ENCODE data around the gene SMOC1.

Gene SMOC1

GRCh38 chr14:69873877-69874780 is 5.1 kb upstream of the SMOC1 start:
- DNase-seq (no peak), ATAC-seq (replicated peaks) (no peak)
- H3K27me3 Mint-ChIP-seq: peaks cover 27 to 42% of the 10 kb centered on the region in 2 donors
- H3K27ac Mint-ChIP-seq: no peak overlapping the region
- no peaks in the 10 kb centered on the region for H3K36me3 Mint-ChIP-seq (ENCODE audit: insufficient read depth)
- peaks cover 0 to 4% of the 10 kb centered on the region in 2 donors for H3K4me1 Mint-ChIP-seq (ENCODE audit: low read depth in 2 of 2)
- no peaks in the 10 kb centered on the region for H3K9me3 Mint-ChIP-seq
- no peak overlapping the region for H3K4me3 Mint-ChIP-seq

- peaks cover 39 to 58% of the 10 kb centered on the region in 2 donors for H3K27me3 Mint-ChIP-seq
- H3K36me3 Mint-ChIP-seq (ENCODE audit: insufficient read depth): no peaks in the 10 kb centered on the region
- DNase-seq (no peak), ATAC-seq (replicated peaks) (no peak)
- H3K4me1 Mint-ChIP-seq (ENCODE audit: low read depth in 2 of 2): peaks cover 0 to 4% of the 10 kb centered on the region in 2 donors
- no peaks in the 10 kb centered on the region for H3K9me3 Mint-ChIP-seq
- no peak overlapping the region for H3K4me3 Mint-ChIP-seq
- H3K27ac Mint-ChIP-seq: no peak overlapping the region
These were observed 2.9 kb upstream of the SMOC1 start for GRCh38 chr14:69876221-69876847.

GRCh38 chr14:69876848-69877306 is 2.3 kb upstream of the SMOC1 start:
- no peak for ATAC-seq (replicated peaks)
- no peaks in the 10 kb centered on the region for H3K36me3 Mint-ChIP-seq (ENCODE audit: insufficient read depth)
- peaks cover 0 to 4% of the 10 kb centered on the region in 2 donors for H3K4me1 Mint-ChIP-seq (ENCODE audit: low read depth in 2 of 2)
- peaks cover 44 to 63% of the 10 kb centered on the region in 2 donors for H3K27me3 Mint-ChIP-seq
- H3K4me3 Mint-ChIP-seq: no peak overlapping the region
- no peaks in the 10 kb centered on the region for H3K9me3 Mint-ChIP-seq
- DNase-seq: no peak
- H3K27ac Mint-ChIP-seq: no peak overlapping the region

GRCh38 chr14:69877492-69877891 is 1.7 kb upstream of the SMOC1 start:
- DNase-seq (no peak), ATAC-seq (replicated peaks) (no peak)
- no peaks in the 10 kb centered on the region for H3K9me3 Mint-ChIP-seq
- H3K36me3 Mint-ChIP-seq (ENCODE audit: insufficient read depth): no peaks in the 10 kb centered on the region
- H3K27ac Mint-ChIP-seq: no peak overlapping the region
- H3K4me3 Mint-ChIP-seq: no peak overlapping the region
- H3K27me3 Mint-ChIP-seq: peaks cover 45 to 65% of the 10 kb centered on the region in 2 donors
- peaks cover 0 to 4% of the 10 kb centered on the region in 2 donors for H3K4me1 Mint-ChIP-seq (ENCODE audit: low read depth in 2 of 2)

GRCh38 chr14:69878251-69878650 is 965 bp upstream of the SMOC1 start:
- ATAC-seq (replicated peaks): no peak
- Mint-ChIP-seq H3K27ac (no peak overlapping the region), H3K4me1 (ENCODE audit: low read depth in 2 of 2) (peaks cover 0 to 4% of the 10 kb centered on the region in 2 donors), H3K4me3 (no peak overlapping the region), H3K36me3 (ENCODE audit: insufficient read depth) (no peaks in the 10 kb centered on the region), H3K27me3 (peaks cover 47 to 66% of the 10 kb centered on the region in 2 donors), H3K9me3 (no peaks in the 10 kb centered on the region)
- DNase-seq: no peak

GRCh38 chr14:69880044-69880487 is 850 bp downstream of the SMOC1 start:
- ATAC-seq (replicated peaks) (no peak), DNase-seq (no peak)
- Mint-ChIP-seq H3K36me3 (ENCODE audit: insufficient read depth) (no peaks in the 10 kb centered on the region), H3K27me3 (peaks cover 60 to 76% of the 10 kb centered on the region in 2 donors), H3K4me1 (ENCODE audit: low read depth in 2 of 2) (peaks cover 0 to 4% of the 10 kb centered on the region in 2 donors), H3K4me3 (no peak overlapping the region), H3K27ac (no peak overlapping the region), H3K9me3 (no peaks in the 10 kb centered on the region)

- H3K9me3 Mint-ChIP-seq: no peaks in the 10 kb centered on the region
- H3K4me1 Mint-ChIP-seq (ENCODE audit: low read depth in 2 of 2): peaks cover 0 to 4% of the 10 kb centered on the region in 2 donors
- no peak overlapping the region for H3K4me3 Mint-ChIP-seq
- DNase-seq (no peak), ATAC-seq (replicated peaks) (no peak)
- peaks cover 60 to 84% of the 10 kb centered on the region in 2 donors for H3K27me3 Mint-ChIP-seq
- H3K36me3 Mint-ChIP-seq (ENCODE audit: insufficient read depth): no peaks in the 10 kb centered on the region
- no peak overlapping the region for H3K27ac Mint-ChIP-seq
These were observed 1.7 kb downstream of the SMOC1 start for GRCh38 chr14:69880893-69881292.

GRCh38 chr14:69882116-69882864 is 3.1 kb downstream of the SMOC1 start:
- H3K4me1 Mint-ChIP-seq (ENCODE audit: low read depth in 2 of 2): peaks cover 0 to 4% of the 10 kb centered on the region in 2 donors
- H3K4me3 Mint-ChIP-seq: no peak overlapping the region
- H3K27ac Mint-ChIP-seq: no peak overlapping the region
- H3K9me3 Mint-ChIP-seq: no peaks in the 10 kb centered on the region
- ATAC-seq (replicated peaks) (no peak), DNase-seq (no peak)
- H3K27me3 Mint-ChIP-seq: peaks cover 65 to 96% of the 10 kb centered on the region in 2 donors
- no peaks in the 10 kb centered on the region for H3K36me3 Mint-ChIP-seq (ENCODE audit: insufficient read depth)

- Mint-ChIP-seq H3K36me3 (ENCODE audit: insufficient read depth) (no peaks in the 10 kb centered on the region), H3K27ac (no peak overlapping the region), H3K4me1 (ENCODE audit: low read depth in 2 of 2) (peaks cover 0 to under 1% of the 10 kb centered on the region in 2 donors), H3K4me3 (no peak overlapping the region), H3K27me3 (peaks cover 59 to 96% of the 10 kb centered on the region in 2 donors), H3K9me3 (no peaks in the 10 kb centered on the region)
- ATAC-seq (replicated peaks) (no peak), DNase-seq (no peak)
These were observed 3.7 kb downstream of the SMOC1 start for GRCh38 chr14:69882915-69883314.

GRCh38 chr14:69886453-69887242 is 7.4 kb downstream of the SMOC1 start:
- no peak overlapping the region for H3K27ac Mint-ChIP-seq
- no peak overlapping the region for H3K4me3 Mint-ChIP-seq
- H3K4me1 Mint-ChIP-seq (ENCODE audit: low read depth in 2 of 2): no peaks in the 10 kb centered on the region
- no peaks in the 10 kb centered on the region for H3K9me3 Mint-ChIP-seq
- DNase-seq (no peak), ATAC-seq (replicated peaks) (no peak)
- no peaks in the 10 kb centered on the region for H3K36me3 Mint-ChIP-seq (ENCODE audit: insufficient read depth)
- peaks cover 56 to 86% of the 10 kb centered on the region in 2 donors for H3K27me3 Mint-ChIP-seq

- ATAC-seq (replicated peaks) (no peak), DNase-seq (no peak)
- no peak overlapping the region for H3K27ac Mint-ChIP-seq
- peaks cover 56 to 81% of the 10 kb centered on the region in 2 donors for H3K27me3 Mint-ChIP-seq
- H3K4me3 Mint-ChIP-seq: no peak overlapping the region
- H3K9me3 Mint-ChIP-seq: no peaks in the 10 kb centered on the region
- no peaks in the 10 kb centered on the region for H3K4me1 Mint-ChIP-seq (ENCODE audit: low read depth in 2 of 2)
- no peaks in the 10 kb centered on the region for H3K36me3 Mint-ChIP-seq (ENCODE audit: insufficient read depth)
These were observed 8.8 kb downstream of the SMOC1 start for GRCh38 chr14:69887740-69888657.

GRCh38 chr14:69891422-69891821 is 12.2 kb downstream of the SMOC1 start:
- Mint-ChIP-seq H3K27me3 (peaks cover 59 to 81% of the 10 kb centered on the region in 2 donors), H3K4me1 (ENCODE audit: low read depth in 2 of 2) (no peaks in the 10 kb centered on the region), H3K27ac (no peak overlapping the region), H3K36me3 (ENCODE audit: insufficient read depth) (no peaks in the 10 kb centered on the region), H3K9me3 (no peaks in the 10 kb centered on the region), H3K4me3 (no peak overlapping the region)
- ATAC-seq (replicated peaks) (no peak), DNase-seq (no peak)
